Liver (tissue), 9 donors: ENCODE results near the gene VENTX. TPM values are rescaled to one million over a fixed set of nuclear protein-coding genes. Genes with fewer than 3 reads are reported as not detected.

ENCODE experiments used
- DNase-seq: peaks from one replicate; pipeline ENCODE4 v3.0.0-alpha.2; 2017; ENCODE audit warnings: low spot score
- H3K27ac ChIP-seq, 2 donors: one replicate each; pipeline ENCODE4 v1.7.0; 2013; ENCODE audit warnings: inconsistent platforms in 2 of 2, low read length in 2 of 2, control low read depth in 1 of 2, low read depth in 1 of 2, mild to moderate bottlenecking in 1 of 2
- H3K27me3 ChIP-seq, 4 donors: one replicate each; pipeline versions ENCODE4 v1.6.1 to v1.7.0; 2013; ENCODE audit warnings: low read length in 3 of 4, inconsistent platforms in 1 of 4, mild to moderate bottlenecking in 1 of 4, moderate library complexity in 1 of 4; ENCODE audit not compliant: control insufficient read depth in 4 of 4, insufficient read depth in 4 of 4
- H3K36me3 ChIP-seq, 4 donors: one replicate each; pipeline versions ENCODE4 v1.6.1 to v1.7.0; 2013; ENCODE audit warnings: low read length in 3 of 4, mild to moderate bottlenecking in 3 of 4, low read depth in 1 of 4, moderate library complexity in 1 of 4; ENCODE audit not compliant: control insufficient read depth in 4 of 4, insufficient read depth in 3 of 4
- H3K4me1 ChIP-seq, 4 donors: one replicate each; pipeline versions ENCODE4 v1.6.1 to v1.7.0; 2013; ENCODE audit warnings: low read length in 3 of 4, mild to moderate bottlenecking in 3 of 4, moderate library complexity in 1 of 4; ENCODE audit not compliant: control insufficient read depth in 4 of 4, insufficient read depth in 4 of 4
- H3K4me3 ChIP-seq, 3 donors: one replicate each; pipeline versions ENCODE4 v1.6.1 to v1.7.0; 2013; ENCODE audit warnings: low read length in 3 of 3, control low read depth in 1 of 3, low read depth in 1 of 3, mild to moderate bottlenecking in 1 of 3
- H3K9ac ChIP-seq, 2 donors: one replicate each; pipeline ENCODE4 v1.7.0; 2013; ENCODE audit warnings: low read length in 2 of 2, mild to moderate bottlenecking in 2 of 2, moderate library complexity in 2 of 2, control low read depth in 1 of 2, low read depth in 1 of 2
- H3K9me3 ChIP-seq, 4 donors: one replicate each; pipeline versions ENCODE4 v1.6.1 to v1.7.0; 2013; ENCODE audit warnings: low read length in 3 of 4; ENCODE audit not compliant: control insufficient read depth in 4 of 4
- ATF3 ChIP-seq: IDR thresholded peaks from 2 replicates; pipeline ENCODE4 v1.6.1; 2016; ENCODE audit warnings: antibody characterized with exemption
- EGR1 ChIP-seq, 2 donors: IDR thresholded peaks; 2 replicates each; pipeline ENCODE4 v1.6.1; 2016 to 2018; ENCODE audit warnings: antibody characterized with exemption in 2 of 2, low read depth in 2 of 2
- FOXA1 ChIP-seq: IDR thresholded peaks from 2 replicates; pipeline ENCODE4 v1.6.1; 2016; ENCODE audit warnings: antibody characterized with exemption
- FOXA2 ChIP-seq: IDR thresholded peaks from 2 replicates; pipeline ENCODE4 v1.6.1; 2016; ENCODE audit warnings: antibody characterized with exemption
- GABPA ChIP-seq, 2 donors: IDR thresholded peaks in 1 of 2; conservative IDR thresholded peaks in 1 of 2; 2 replicates each; pipeline ENCODE4 v1.6.1; 2016; ENCODE audit warnings: antibody characterized with exemption in 2 of 2, mild to moderate bottlenecking in 1 of 2, moderate library complexity in 1 of 2
- HNF4G ChIP-seq: IDR thresholded peaks from 2 replicates; pipeline ENCODE4 v1.6.1; 2016; ENCODE audit warnings: antibody characterized with exemption
- JUND ChIP-seq, 2 donors: IDR thresholded peaks; 2 replicates each; pipeline ENCODE4 v1.6.1; 2016; ENCODE audit warnings: antibody characterized with exemption in 2 of 2
- NR2F2 ChIP-seq: IDR thresholded peaks from 2 replicates; pipeline ENCODE4 v1.6.1; 2016; ENCODE audit warnings: antibody characterized with exemption
- RAD21 ChIP-seq, 2 donors: IDR thresholded peaks; 2 replicates each; pipeline ENCODE4 v1.6.1; 2016; ENCODE audit warnings: antibody characterized with exemption in 2 of 2, mild to moderate bottlenecking in 2 of 2
- RXRA ChIP-seq, 2 donors: IDR thresholded peaks; 2 replicates each; pipeline ENCODE4 v1.6.1; 2017 to 2018; ENCODE audit warnings: antibody characterized with exemption in 2 of 2, mild to moderate bottlenecking in 1 of 2
- SP1 ChIP-seq: IDR thresholded peaks from 2 replicates; pipeline ENCODE4 v1.6.1; 2018; ENCODE audit warnings: antibody characterized with exemption, mild to moderate bottlenecking
- TAF1 ChIP-seq: conservative IDR thresholded peaks from 2 replicates; pipeline ENCODE4 v1.6.1; 2016; ENCODE audit warnings: antibody characterized with exemption, mild to moderate bottlenecking
- YY1 ChIP-seq: IDR thresholded peaks from 2 replicates; pipeline ENCODE4 v1.6.1; 2016; ENCODE audit warnings: antibody characterized with exemption, mild to moderate bottlenecking
- WGBS: extraction: QIAGEN DNeasy Blood & Tissue Kit; methylation state at CpG from one replicate; pipeline ENCODE4 v1.1.7; 2013; 5-methylcytosine and 5-hydroxymethylcytosine counted together
- polyA plus RNA-seq, 2 donors: library from polyadenylated mRNA; stranded (reverse) in 1 of 2; unstranded in 1 of 2; fragments of 200-250 nt in 1 of 2; fragments of >200 nt in 1 of 2; fragmentation: Nextera tagmentation in 1 of 2; extraction: Ambion mirVana in 1 of 2; gene quantifications; one replicate each; pipeline versions ENCODE4 v1.2.1 to v1.2.3, GENCODE V29; 2013 to 2015
- total RNA-seq, 2 donors: library from RNA; depleted of rRNA; stranded (reverse); fragments of >200 nt; gene quantifications; one replicate each; pipeline ENCODE4 v1.2.3, GENCODE V29; 2014
- TF ChIP-seq, protein P1 (sequence below): IDR thresholded peaks from 2 replicates; pipeline ENCODE4 v1.6.1; 2016; ENCODE audit warnings: antibody characterized with exemption
- TF ChIP-seq, protein P2 (sequence below): IDR thresholded peaks from 2 replicates; pipeline ENCODE4 v1.6.1; 2016; ENCODE audit warnings: antibody characterized with exemption, mild to moderate bottlenecking
- TF ChIP-seq, protein P3 (sequence below): fragments of 150-350 bp; IDR thresholded peaks from 2 replicates; pipeline ENCODE4 v1.5.1; 2017; ENCODE audit warnings: improper control_type of control experiment, low read depth, low read length; ENCODE audit not compliant: missing input control
- TF ChIP-seq, protein P4 (sequence below): IDR thresholded peaks from 2 replicates; pipeline ENCODE4 v1.6.1; 2016; ENCODE audit warnings: antibody characterized with exemption
- donor health status: healthy.
- donor health status: healthy.
- donor health status: healthy.
- donor health status: healthy.
- donor health status: healthy.

The VENTX gene
- total and polyA plus RNA-seq, 4 donors, result 0.05 to 0.25 (median 0.09) TPM

DNA sequence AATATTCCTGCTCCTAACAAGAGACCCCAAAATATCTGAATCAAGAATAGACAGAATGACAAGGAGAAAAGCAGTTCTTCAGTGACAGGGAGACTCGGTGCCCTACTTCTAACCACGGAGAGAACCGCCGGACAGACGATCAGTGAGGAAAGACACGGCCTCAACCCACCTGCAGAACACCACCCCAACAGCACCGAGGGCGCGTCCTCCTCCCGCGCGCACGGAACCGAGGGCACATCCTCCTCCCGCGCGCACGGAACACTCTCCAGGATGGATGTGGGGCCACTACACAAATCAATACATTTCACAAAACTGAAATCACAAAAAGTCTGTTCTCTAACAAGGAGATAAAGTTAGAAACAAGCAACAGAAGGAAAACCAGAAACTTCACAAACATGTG, 48.7 kb downstream of the VENTX start:
- no peak overlapping the region for H3K4me3 ChIP-seq
- H3K27ac ChIP-seq, result no peak overlapping the region
- no peaks in the 10 kb centered on the region for H3K9me3 ChIP-seq
- no peak for DNase-seq
- H3K9ac ChIP-seq, result no peak overlapping the region
- TF ChIP-seq FOXA2 (no peak), RXRA (IDR thresholded peaks at IDR 0.05) (no peak), FOXA1 (no peak), RAD21 (IDR thresholded peaks at IDR 0.05) (no peak), GABPA (IDR thresholded peaks at IDR 0.05 in 1 of 2, conservative IDR thresholded peaks at IDR 0.05 in 1 of 2) (no peak), TAF1 (no peak)
- TF ChIP-seq, protein P1, sequence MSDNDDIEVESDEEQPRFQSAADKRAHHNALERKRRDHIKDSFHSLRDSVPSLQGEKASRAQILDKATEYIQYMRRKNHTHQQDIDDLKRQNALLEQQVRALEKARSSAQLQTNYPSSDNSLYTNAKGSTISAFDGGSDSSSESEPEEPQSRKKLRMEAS, result no peak
- TF ChIP-seq, protein P2, sequence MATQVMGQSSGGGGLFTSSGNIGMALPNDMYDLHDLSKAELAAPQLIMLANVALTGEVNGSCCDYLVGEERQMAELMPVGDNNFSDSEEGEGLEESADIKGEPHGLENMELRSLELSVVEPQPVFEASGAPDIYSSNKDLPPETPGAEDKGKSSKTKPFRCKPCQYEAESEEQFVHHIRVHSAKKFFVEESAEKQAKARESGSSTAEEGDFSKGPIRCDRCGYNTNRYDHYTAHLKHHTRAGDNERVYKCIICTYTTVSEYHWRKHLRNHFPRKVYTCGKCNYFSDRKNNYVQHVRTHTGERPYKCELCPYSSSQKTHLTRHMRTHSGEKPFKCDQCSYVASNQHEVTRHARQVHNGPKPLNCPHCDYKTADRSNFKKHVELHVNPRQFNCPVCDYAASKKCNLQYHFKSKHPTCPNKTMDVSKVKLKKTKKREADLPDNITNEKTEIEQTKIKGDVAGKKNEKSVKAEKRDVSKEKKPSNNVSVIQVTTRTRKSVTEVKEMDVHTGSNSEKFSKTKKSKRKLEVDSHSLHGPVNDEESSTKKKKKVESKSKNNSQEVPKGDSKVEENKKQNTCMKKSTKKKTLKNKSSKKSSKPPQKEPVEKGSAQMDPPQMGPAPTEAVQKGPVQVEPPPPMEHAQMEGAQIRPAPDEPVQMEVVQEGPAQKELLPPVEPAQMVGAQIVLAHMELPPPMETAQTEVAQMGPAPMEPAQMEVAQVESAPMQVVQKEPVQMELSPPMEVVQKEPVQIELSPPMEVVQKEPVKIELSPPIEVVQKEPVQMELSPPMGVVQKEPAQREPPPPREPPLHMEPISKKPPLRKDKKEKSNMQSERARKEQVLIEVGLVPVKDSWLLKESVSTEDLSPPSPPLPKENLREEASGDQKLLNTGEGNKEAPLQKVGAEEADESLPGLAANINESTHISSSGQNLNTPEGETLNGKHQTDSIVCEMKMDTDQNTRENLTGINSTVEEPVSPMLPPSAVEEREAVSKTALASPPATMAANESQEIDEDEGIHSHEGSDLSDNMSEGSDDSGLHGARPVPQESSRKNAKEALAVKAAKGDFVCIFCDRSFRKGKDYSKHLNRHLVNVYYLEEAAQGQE, result no peak
- H3K36me3 ChIP-seq, result peaks cover 37 to 89% (median 62%) of the 10 kb centered on the region in 4 donors
- 88% methylated on average over 18 of the region's 18 CpGs for WGBS
- no peaks in the 10 kb centered on the region for H3K4me1 ChIP-seq
- H3K27me3 ChIP-seq, result no peaks in the 10 kb centered on the region

DNA sequence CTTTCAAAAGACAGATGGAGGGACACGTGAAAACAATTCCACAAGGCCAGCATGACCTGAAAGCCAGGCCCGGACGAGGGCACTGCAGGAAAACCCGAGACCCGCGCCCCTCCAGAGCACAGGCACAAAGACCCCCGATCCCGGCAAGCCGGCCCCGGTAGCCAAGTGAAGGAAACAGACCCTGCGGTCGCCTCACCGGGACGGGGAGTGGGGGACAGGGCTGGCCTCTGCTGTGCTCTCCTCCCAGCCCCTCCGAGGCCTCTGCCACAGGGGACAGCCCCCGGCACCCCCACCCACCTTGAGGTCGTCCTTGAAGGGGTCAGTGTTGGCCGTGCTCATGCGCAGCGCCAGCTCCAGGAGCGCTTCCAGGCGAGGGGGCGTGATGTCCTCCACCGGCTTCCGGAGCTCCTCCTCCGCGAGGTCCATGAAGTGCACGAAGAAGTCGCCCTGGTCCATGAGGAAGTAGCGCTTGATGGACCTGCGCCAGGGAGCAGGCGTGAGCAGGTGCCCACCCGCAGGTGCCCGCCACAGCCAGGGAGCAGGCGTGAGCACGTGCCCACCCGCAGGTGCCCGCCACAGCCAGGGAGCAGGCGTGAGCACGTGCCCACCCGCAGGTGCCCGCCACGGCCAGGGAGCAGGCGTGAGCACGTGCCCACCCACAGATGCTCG, 50.3 kb downstream of the VENTX start:
- Histone ChIP-seq H3K4me3 (no peak overlapping the region), H3K27me3 (no peaks in the 10 kb centered on the region), H3K36me3 (peaks cover 29 to 85% (median 54%) of the 10 kb centered on the region in 4 donors), H3K9me3 (no peaks in the 10 kb centered on the region), H3K9ac (no peak overlapping the region), H3K4me1 (no peaks in the 10 kb centered on the region), H3K27ac (no peak overlapping the region)
- WGBS, result 95% methylated on average over 46 of the region's 46 CpGs
- no peak for DNase-seq
- TF ChIP-seq, protein P2, result no peak
- TF ChIP-seq, protein P3, sequence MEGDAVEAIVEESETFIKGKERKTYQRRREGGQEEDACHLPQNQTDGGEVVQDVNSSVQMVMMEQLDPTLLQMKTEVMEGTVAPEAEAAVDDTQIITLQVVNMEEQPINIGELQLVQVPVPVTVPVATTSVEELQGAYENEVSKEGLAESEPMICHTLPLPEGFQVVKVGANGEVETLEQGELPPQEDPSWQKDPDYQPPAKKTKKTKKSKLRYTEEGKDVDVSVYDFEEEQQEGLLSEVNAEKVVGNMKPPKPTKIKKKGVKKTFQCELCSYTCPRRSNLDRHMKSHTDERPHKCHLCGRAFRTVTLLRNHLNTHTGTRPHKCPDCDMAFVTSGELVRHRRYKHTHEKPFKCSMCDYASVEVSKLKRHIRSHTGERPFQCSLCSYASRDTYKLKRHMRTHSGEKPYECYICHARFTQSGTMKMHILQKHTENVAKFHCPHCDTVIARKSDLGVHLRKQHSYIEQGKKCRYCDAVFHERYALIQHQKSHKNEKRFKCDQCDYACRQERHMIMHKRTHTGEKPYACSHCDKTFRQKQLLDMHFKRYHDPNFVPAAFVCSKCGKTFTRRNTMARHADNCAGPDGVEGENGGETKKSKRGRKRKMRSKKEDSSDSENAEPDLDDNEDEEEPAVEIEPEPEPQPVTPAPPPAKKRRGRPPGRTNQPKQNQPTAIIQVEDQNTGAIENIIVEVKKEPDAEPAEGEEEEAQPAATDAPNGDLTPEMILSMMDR, result no peak
- no peak for TF ChIP-seq GABPA (IDR thresholded peaks at IDR 0.05 in 1 of 2, conservative IDR thresholded peaks at IDR 0.05 in 1 of 2)
- TF ChIP-seq JUND (IDR thresholded peaks at IDR 0.05), result no peak
- no peak for TF ChIP-seq HNF4G
- TF ChIP-seq, protein P4, sequence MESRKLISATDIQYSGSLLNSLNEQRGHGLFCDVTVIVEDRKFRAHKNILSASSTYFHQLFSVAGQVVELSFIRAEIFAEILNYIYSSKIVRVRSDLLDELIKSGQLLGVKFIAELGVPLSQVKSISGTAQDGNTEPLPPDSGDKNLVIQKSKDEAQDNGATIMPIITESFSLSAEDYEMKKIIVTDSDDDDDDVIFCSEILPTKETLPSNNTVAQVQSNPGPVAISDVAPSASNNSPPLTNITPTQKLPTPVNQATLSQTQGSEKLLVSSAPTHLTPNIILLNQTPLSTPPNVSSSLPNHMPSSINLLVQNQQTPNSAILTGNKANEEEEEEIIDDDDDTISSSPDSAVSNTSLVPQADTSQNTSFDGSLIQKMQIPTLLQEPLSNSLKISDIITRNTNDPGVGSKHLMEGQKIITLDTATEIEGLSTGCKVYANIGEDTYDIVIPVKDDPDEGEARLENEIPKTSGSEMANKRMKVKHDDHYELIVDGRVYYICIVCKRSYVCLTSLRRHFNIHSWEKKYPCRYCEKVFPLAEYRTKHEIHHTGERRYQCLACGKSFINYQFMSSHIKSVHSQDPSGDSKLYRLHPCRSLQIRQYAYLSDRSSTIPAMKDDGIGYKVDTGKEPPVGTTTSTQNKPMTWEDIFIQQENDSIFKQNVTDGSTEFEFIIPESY, result no peak
- no peak for TF ChIP-seq EGR1 (IDR thresholded peaks at IDR 0.05; ENCODE audit: low read depth in 2 of 2)
- TF ChIP-seq, protein P1, result no peak
- TF ChIP-seq TAF1, result no peak
- TF ChIP-seq YY1, result no peak
- no peak for TF ChIP-seq NR2F2
- TF ChIP-seq ATF3, result no peak
- no peak for TF ChIP-seq FOXA2
- no peak for TF ChIP-seq FOXA1
- TF ChIP-seq RAD21 (IDR thresholded peaks at IDR 0.05), result no peak
- no peak for TF ChIP-seq SP1
